GM21723 (cell line): Measurements from ENCODE around the gene ADAMTS12.

Experiments used
- ATAC-seq: cut with Tn5 transposase; IDR thresholded peaks from one replicate; pipeline ENCODE4 v1.9.1; 2021; ENCODE audit warnings: mild to moderate bottlenecking, moderate library complexity; ENCODE audit not compliant: unreplicated experiment

Gene ADAMTS12

GRCh38 chr5:33808699-33809098 is 83.1 kb downstream of the ADAMTS12 start:
- ATAC-seq = no peak

GRCh38 chr5:33807771-33808170 is 84.0 kb downstream of the ADAMTS12 start:
- no peak for ATAC-seq

GRCh38 chr5:33806738-33807442 is 84.9 kb downstream of the ADAMTS12 start:
- ATAC-seq = no peak

- ATAC-seq = no peak
These were observed 90.5 kb downstream of the ADAMTS12 start for GRCh38 chr5:33801292-33801691.

- ATAC-seq = no peak
These were observed 91.4 kb downstream of the ADAMTS12 start for GRCh38 chr5:33800241-33800950.

- no peak for ATAC-seq
These were observed 96.3 kb downstream of the ADAMTS12 start for GRCh38 chr5:33795496-33795895.

- ATAC-seq = no peak
These were observed 97.1 kb downstream of the ADAMTS12 start for GRCh38 chr5:33794550-33795181.

- ATAC-seq = no peak
These were observed 97.8 kb downstream of the ADAMTS12 start for GRCh38 chr5:33793836-33794549.

- ATAC-seq = no peak
These were observed 98.5 kb downstream of the ADAMTS12 start for GRCh38 chr5:33793276-33793675.

GRCh38 chr5:33792559-33792958 is 99.2 kb downstream of the ADAMTS12 start:
- ATAC-seq = no peak

GRCh38 chr5:33789567-33789957 is 102.2 kb downstream of the ADAMTS12 start:
- no peak for ATAC-seq

GRCh38 chr5:33788922-33789566 is 102.7 kb downstream of the ADAMTS12 start:
- ATAC-seq = no peak

- ATAC-seq = no peak
These were observed 106.2 kb downstream of the ADAMTS12 start for GRCh38 chr5:33785571-33785970.

GRCh38 chr5:33781286-33781685 is 110.5 kb downstream of the ADAMTS12 start:
- ATAC-seq = no peak

- no peak for ATAC-seq
These were observed 115.6 kb downstream of the ADAMTS12 start for GRCh38 chr5:33776151-33776660.

- no peak for ATAC-seq
These were observed 117.4 kb downstream of the ADAMTS12 start for GRCh38 chr5:33774341-33774740.

- no peak for ATAC-seq
These were observed 119.4 kb downstream of the ADAMTS12 start for GRCh38 chr5:33772380-33772897.

GRCh38 chr5:33769968-33770367 is 121.8 kb downstream of the ADAMTS12 start:
- no peak for ATAC-seq

GRCh38 chr5:33769196-33769595 is 122.6 kb downstream of the ADAMTS12 start:
- no peak for ATAC-seq

- ATAC-seq = no peak
These were observed 125.8 kb downstream of the ADAMTS12 start for GRCh38 chr5:33766023-33766422.
